ENCODE measurements around the gene IMMP2L.

Gene IMMP2L

DNA sequence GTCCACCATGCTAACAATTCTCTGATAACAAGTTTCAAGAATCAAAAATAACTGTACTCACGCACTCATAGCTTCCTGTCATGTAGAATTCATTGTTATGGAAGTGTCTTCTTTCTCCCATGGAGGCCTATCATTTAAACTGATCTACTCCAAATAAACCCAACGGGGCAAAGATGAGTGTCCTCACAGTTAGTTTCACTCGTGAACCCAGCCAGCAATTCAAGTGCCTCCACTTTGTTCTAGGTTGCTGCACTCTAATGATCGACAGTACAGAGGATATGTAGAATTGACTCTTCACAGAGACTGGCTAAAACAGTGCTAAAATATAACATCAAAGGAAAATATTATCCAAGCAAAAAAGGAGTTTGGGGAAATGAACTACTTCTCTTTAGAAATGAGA, 360.0 kb downstream of the IMMP2L start:
- TF ChIP-seq TAF1 (IDR thresholded peaks at IDR 0.05; ENCODE audit: borderline replicate concordance, insufficient read depth, low read length): no peak
- TF ChIP-seq, protein P1, sequence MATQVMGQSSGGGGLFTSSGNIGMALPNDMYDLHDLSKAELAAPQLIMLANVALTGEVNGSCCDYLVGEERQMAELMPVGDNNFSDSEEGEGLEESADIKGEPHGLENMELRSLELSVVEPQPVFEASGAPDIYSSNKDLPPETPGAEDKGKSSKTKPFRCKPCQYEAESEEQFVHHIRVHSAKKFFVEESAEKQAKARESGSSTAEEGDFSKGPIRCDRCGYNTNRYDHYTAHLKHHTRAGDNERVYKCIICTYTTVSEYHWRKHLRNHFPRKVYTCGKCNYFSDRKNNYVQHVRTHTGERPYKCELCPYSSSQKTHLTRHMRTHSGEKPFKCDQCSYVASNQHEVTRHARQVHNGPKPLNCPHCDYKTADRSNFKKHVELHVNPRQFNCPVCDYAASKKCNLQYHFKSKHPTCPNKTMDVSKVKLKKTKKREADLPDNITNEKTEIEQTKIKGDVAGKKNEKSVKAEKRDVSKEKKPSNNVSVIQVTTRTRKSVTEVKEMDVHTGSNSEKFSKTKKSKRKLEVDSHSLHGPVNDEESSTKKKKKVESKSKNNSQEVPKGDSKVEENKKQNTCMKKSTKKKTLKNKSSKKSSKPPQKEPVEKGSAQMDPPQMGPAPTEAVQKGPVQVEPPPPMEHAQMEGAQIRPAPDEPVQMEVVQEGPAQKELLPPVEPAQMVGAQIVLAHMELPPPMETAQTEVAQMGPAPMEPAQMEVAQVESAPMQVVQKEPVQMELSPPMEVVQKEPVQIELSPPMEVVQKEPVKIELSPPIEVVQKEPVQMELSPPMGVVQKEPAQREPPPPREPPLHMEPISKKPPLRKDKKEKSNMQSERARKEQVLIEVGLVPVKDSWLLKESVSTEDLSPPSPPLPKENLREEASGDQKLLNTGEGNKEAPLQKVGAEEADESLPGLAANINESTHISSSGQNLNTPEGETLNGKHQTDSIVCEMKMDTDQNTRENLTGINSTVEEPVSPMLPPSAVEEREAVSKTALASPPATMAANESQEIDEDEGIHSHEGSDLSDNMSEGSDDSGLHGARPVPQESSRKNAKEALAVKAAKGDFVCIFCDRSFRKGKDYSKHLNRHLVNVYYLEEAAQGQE (IDR thresholded peaks at IDR 0.05; ENCODE audit: insufficient read depth in 1 of 2, low read depth in 2 of 2, low read length in 2 of 2): no peak
- no peak for TF ChIP-seq SIN3A (IDR thresholded peaks at IDR 0.05; ENCODE audit: borderline replicate concordance, insufficient read depth, low read length)

DNA sequence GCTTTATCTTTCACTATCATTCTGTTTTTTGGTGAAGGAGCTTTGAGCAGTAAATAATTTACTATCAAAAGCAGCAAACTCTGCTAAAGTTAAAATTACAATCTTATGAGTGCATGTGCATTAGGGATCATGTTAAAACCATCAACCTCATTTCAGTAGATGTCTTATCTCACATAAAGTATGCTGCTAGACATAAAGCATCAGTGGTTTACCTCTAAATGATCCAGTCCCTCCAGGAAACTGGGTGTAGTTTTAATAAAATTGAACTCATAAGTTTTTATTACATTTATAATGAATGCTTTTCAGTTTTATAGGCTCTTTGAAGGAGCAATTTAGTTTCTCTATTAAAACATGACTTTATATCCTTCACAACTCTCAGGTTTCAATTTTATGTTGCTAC, 362.6 kb downstream of the IMMP2L start:
- TF ChIP-seq SIN3A (IDR thresholded peaks at IDR 0.05; ENCODE audit: borderline replicate concordance, insufficient read depth, low read length) (no peak), POLR2AphosphoS5 (IDR thresholded peaks at IDR 0.05; ENCODE audit: low read depth, low read length) (no peak), FOXP2 (optimal IDR thresholded peaks at IDR 0.05; ENCODE audit: borderline replicate concordance, extremely low read depth, extremely low read length, insufficient read depth) (no peak), TAF1 (IDR thresholded peaks at IDR 0.05; ENCODE audit: borderline replicate concordance, insufficient read depth, low read length) (no peak)
- TF ChIP-seq, protein P1 (IDR thresholded peaks at IDR 0.05; ENCODE audit: insufficient read depth in 1 of 2, low read depth in 2 of 2, low read length in 2 of 2): no peak

DNA sequence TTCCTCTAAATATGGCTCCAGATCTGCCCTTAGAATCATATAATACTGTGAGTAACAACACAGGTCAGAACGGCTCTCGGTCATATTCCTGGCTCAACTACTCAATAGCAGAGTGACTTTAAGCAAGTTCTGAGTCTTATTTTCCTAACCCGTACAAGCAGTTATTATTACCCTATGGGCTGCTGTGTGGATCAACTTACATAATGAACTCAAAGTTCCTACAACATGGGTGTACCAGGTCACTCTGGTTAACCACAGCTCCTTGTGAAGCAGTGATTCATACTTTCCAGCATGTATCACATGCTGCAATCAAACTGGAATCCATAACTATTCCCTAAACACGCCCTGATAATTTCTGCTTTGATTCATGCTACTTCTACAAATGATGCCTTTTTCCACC, 364.0 kb downstream of the IMMP2L start:
- TF ChIP-seq FOXP2 (optimal IDR thresholded peaks at IDR 0.05; ENCODE audit: borderline replicate concordance, extremely low read depth, extremely low read length, insufficient read depth): no peak
- TF ChIP-seq TAF1 (IDR thresholded peaks at IDR 0.05; ENCODE audit: borderline replicate concordance, insufficient read depth, low read length): no peak
- TF ChIP-seq SIN3A (IDR thresholded peaks at IDR 0.05; ENCODE audit: borderline replicate concordance, insufficient read depth, low read length): no peak
- TF ChIP-seq, protein P1 (IDR thresholded peaks at IDR 0.05; ENCODE audit: insufficient read depth in 1 of 2, low read depth in 2 of 2, low read length in 2 of 2): no peak

DNA sequence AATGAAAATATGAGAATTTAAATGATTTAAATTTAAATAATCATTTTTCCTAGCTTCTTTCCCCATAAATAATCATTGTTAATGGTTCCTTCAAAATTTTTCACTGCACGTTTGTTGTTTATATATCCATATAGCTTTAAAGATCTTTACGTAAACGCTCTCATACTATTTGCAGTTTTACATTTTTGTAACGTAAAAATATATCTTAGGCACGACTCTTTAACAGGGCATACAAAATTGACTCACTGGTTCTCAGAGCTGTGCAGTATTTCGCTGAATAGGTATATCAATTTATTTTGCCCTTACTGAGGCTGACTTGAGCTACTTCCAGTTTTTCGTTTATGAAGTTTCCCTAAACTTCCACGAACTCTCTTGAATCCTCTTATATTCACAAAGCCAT, 365.6 kb downstream of the IMMP2L start:
- TF ChIP-seq POLR2AphosphoS5 (IDR thresholded peaks at IDR 0.05; ENCODE audit: low read depth, low read length) (no peak), FOXP2 (optimal IDR thresholded peaks at IDR 0.05; ENCODE audit: borderline replicate concordance, extremely low read depth, extremely low read length, insufficient read depth) (no peak), TAF1 (IDR thresholded peaks at IDR 0.05; ENCODE audit: borderline replicate concordance, insufficient read depth, low read length) (no peak), SIN3A (IDR thresholded peaks at IDR 0.05; ENCODE audit: borderline replicate concordance, insufficient read depth, low read length) (no peak)
- TF ChIP-seq, protein P1 (IDR thresholded peaks at IDR 0.05; ENCODE audit: insufficient read depth in 1 of 2, low read depth in 2 of 2, low read length in 2 of 2): no peak
